SKM-1 (cell line): ENCODE results near the gene TMEM101.
A peak's percentile ranks its signal among the peaks of the same experiment; 100 is the strongest.
"Not testable (repeated sequence)": the region's sequence is repeated elsewhere in the genome, so short reads cannot be mapped to it uniquely, and the experiment has no call there.

ENCODE experiments used
- DNase-seq: peaks from one replicate; lab custom pipeline; 2025; ENCODE audit not compliant: unreplicated experiment; lab: John Stamatoyannopoulos, UW

TMEM101 gene

GRCh38 chr17:44024271-44024663, 9.5 kb upstream of the TMEM101 start:
- DNase-seq = no peak

- no peak for DNase-seq
These were observed 8.9 kb upstream of the TMEM101 start for GRCh38 chr17:44023545-44024270.

DNA sequence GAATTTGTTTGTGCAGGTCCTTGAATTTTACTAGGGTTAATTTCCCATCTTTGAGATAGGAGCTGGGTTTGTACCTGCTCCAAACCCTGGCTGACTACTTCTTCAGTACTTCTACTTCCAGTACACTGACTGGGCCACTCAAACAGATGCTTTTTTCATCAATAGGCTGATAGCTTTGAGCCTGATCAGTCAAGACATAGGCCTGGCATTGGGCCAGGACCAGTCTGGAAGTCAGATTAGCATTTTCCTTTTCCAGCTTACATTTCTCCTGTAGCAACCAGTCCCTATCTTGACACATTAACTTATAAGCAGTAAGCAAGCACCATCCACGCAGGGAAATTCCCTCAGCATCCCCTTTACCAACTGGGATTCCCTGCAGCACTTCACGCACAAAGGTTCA, 7.5 kb upstream of the TMEM101 start:
- no peak for DNase-seq

DNA sequence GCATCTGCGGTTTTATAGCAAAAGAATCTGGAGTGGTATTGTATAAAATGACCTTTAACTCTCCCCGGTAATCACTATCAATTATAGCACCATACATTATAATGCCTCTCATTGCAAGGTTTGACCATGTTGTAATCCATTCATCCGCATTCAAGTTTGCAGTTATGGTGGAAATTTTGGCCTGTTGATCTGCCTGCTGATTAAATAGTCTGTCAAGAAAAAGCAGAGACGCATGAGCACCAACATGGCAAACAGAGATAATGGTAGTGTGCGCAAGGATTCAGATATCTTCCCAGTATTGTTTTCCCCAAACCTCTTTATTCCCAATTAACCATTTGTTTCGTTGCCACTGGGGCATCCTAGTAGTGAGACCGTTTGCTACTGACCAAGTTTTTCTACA, 6.5 kb upstream of the TMEM101 start:
- DNase-seq = not testable (repeated sequence)

GRCh38 chr17:44014133-44014436, 678 bp downstream of the TMEM101 start:
- no peak for DNase-seq

DNA sequence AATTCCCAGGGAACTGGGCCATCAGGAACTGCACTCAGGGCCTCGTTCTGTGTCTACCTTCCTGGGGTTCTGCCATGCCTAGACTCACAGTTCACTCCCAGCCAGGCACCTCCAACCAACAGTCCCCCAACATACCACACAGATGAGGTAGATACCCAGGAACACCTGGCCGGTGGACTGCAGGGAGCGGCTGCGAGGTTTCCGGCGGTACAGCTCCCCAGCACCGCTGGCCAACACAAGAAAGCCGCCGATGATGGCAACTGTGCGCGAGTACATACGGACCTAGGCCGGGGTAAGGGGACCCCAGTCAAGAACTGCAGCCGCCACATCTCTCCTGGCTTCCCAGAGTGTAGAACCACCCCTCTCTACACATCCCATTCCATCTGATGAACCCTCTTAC, 1.9 kb downstream of the TMEM101 start:
- DNase-seq = no peak

GRCh38 chr17:44012391-44012790, 2.4 kb downstream of the TMEM101 start:
- no peak for DNase-seq

GRCh38 chr17:44011876-44012275, 2.9 kb downstream of the TMEM101 start:
- DNase-seq = no peak

- DNase-seq = no peak
These were observed 3.7 kb downstream of the TMEM101 start for GRCh38 chr17:44010966-44011647.

DNA sequence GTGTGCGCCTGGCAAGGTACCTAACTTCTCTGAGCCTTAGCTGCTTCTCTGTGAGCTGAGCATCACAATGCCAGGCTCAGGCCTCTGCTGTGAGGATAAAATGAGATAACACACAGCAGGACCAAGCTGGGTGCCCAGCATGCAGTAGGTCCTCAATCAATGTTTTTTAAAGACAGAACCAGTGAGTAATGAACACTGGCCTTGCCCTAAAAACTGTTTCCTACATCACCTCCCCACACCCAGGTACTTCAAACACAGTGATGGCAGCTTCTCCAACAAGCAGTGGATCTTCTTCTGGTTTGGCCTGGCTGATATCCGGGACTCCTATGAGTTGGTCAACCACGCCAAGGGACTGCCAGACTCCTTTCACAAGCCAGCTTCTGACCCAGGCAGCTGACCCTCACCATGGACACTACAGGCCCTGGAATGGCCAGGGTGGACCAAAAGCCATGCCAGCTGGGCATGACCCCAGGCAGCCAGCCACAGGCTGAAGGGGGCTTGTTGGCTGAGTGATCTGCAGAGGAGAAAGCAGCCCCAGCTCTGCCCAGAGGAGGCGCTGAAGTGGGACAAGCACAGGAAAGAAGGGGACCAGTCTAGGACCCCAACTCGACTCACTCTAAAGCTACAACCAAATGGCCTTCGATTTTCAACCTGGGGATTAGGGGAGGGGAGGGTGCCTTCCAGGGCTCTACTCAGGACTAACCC, 6.4 kb downstream of the TMEM101 start:
- DNase-seq = no peak

DNA sequence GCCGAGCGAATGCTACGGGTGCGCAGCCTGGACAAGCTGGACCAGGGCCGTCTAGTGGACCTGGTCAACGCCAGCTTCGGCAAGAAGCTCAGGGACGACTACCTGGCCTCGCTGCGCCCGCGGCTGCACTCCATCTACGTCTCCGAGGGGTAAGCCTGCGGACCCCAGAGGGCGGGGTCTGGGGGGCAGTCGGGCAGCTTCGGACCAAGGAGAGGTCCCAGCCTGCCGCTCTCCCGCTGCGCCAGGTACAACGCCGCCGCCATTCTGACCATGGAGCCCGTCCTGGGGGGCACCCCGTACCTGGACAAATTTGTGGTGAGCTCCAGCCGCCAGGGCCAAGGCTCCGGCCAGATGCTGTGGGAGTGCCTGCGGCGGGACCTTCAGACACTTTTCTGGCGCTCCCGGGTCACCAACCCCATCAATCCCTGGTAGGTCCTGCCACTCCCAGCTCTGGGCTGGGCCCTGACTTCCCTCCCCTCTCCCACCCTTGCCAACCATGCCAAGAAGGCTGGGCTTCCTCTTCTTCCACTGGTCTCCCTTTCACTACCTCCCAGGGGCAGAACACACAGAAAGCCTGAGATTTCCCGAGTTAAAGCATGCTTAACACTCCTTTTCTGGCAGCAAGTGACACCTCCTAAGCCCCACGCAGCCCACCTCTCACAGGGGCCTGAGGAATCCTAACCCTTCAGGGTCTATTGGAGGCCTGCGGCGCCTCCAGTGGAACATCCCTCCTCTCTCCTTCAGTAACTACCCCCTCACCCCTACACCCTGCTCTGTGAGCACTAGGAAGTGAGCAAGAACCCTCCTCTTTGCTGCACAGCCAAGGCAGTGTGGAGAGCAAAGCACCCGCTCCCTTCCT, 7.2 kb downstream of the TMEM101 start:
- no peak for DNase-seq

- peak; percentile 97 for DNase-seq
These were observed 8.0 kb downstream of the TMEM101 start for GRCh38 chr17:44006598-44007345.

DNA sequence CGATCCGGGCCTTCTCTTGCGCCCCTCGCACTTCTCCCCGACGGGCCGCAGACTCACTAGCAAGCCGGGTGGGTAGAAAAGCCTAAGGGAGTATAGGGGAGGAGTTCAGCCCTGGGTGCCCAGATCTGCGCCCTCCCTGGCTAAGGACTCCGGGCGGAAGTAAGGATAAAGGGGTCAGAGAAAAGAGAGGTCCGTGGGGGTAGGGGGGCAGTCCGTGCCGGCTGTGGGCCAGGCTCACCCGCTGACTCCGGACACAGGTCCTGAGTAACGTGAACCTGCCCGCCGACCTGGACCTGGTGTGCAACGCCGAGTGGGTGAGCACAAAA, 8.5 kb downstream of the TMEM101 start:
- DNase-seq = no peak

DNA sequence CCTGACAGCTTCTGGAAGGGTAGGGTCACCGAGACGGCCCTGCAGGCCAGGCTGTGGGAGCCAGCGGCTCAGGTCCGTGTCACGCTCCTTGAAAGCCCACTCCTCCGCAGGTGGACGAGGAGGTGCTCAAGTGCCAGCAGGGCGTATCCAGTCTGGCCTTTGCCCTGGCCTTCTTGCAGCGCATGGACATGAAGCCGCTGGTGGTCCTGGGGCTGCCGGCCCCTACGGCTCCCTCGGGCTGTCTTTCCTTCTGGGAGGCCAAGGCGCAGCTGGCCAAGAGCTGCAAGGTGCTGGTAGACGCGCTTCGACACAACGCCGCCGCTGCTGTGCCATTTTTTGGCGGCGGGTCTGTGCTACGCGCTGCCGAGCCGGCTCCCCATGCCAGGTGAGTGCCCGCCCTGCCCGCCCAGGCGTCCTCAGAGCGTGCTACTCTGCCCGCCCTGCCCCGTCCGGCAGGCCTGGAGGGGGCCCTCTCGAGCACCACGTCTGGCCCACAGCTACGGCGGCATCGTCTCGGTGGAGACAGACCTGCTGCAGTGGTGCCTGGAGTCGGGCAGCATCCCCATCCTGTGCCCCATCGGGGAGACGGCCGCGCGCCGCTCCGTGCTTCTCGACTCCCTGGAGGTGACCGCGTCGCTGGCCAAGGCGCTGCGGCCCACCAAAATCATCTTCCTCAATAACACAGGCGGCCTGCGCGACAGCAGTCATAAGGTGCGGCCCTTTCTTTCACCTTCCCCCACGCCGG, 9.1 kb downstream of the TMEM101 start:
- no peak for DNase-seq

GRCh38 chr17:44004761-44005526, 9.8 kb downstream of the TMEM101 start:
- DNase-seq = no peak

DNA sequence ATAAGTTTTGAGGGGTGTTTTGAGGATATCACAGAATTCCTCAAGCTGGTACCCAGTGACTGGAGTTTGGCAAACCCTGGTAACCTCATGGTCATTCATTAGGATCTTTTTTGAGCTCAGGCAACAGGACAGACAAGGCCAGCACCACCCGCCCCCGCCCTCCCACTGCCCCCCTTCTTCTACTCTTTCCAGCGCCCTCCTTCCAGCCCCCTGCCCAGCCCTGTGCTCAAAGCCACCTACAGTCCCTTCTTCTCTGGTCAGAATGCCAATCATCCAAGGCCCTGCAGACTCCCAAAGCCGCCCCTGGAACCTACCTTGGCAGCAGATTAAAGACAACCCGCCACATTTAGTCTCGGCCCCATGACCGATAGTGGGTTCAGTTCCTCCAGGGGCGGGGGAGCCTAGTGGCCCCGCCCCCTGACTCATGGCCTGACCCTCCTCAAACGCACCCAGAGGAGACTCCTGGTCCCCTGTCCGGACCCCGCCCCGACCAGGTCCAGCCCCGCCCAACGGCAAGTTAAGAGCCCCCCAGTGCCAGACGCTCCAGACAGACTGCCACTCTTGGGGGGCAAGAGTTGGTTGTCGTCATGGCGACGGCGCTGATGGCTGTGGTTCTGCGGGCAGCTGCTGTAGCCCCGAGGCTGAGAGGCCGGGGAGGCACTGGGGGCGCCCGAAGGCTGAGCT, 10.5 kb downstream of the TMEM101 start, which contains the start of gene NAGS:
TSS of gene NAGS (plus strand) at position 546 of the 684 bp plus-strand sequence. CDS start at position 588, 42 bp downstream.
- DNase-seq = no peak

- DNase-seq = no peak
These were observed 12.5 kb downstream of the TMEM101 start for GRCh38 chr17:44002141-44002848.

DNA sequence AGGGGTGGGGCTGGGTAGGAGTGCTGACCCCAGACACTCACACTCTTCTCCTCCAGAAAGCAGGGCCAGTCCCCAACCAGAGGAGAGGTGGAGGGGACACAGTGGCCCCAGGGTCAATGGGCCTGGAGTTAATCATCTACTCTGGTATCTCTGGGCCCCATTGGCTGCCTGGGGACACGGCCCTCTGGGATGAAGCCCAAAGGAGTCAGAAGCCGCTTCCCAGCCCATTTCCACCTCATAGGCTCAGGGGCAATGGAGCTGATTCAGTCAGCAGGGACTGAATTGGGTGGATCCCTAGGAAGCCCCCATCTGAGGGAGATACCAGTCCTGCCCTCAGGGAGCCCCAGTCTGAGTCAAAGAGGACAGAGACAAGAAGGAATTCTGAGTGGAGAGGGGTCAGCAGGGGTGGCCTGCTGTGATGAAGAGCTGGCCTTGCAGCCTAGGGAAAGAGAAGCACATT, 13.3 kb downstream of the TMEM101 start:
- no peak for DNase-seq
